ENCODE measurements around the gene ARPP19. TPM values are rescaled to one million over a fixed set of nuclear protein-coding genes. Genes with fewer than 3 reads are reported as not detected.

The ARPP19 gene
- total and polyA plus RNA-seq, 9 of the 15 experiments (the other 6 are each of a cell fraction or from before 2014, with no cell fraction given): 33.3 to 102 (median 60.5) TPM

- TF ChIP-seq CHD7 (IDR thresholded peaks at IDR 0.05; ENCODE audit: low read depth, low read length) (no peak), NRF1 (conservative IDR thresholded peaks at IDR 0.05 in 1 of 2, IDR thresholded peaks at IDR 0.05 in 1 of 2) (peak; percentile 33 to 51; a peak in 3 of 4 replicates), IRF1 (CRISPR knock-in tag; IDR thresholded peaks at IDR 0.05; ENCODE audit: borderline replicate concordance) (no peak), FUS (optimal IDR thresholded peaks at IDR 0.05; ENCODE audit: low read depth, low read length) (no peak), ZKSCAN1 (IDR thresholded peaks at IDR 0.05; ENCODE audit: low read depth, low read length) (no peak), CGGBP1 (CRISPR knock-in tag; IDR thresholded peaks at IDR 0.05) (no peak), SMAD2 (IDR thresholded peaks at IDR 0.05; ENCODE audit: low read depth, low read length) (no peak), SPI1 (IDR thresholded peaks at IDR 0.05; ENCODE audit: borderline replicate concordance, low read depth, low read length) (peak; percentile 97), EZH2 (IDR thresholded peaks at IDR 0.05; ENCODE audit: borderline replicate concordance, low read depth, low read length) (no peak), E2F4 (CRISPR knock-in tag; IDR thresholded peaks at IDR 0.05; ENCODE audit: low read depth) (peak; percentile 65; the same call in 1 of the 2 replicates), NUFIP1 (IDR thresholded peaks at IDR 0.05; ENCODE audit: partially characterized antibody) (no peak), ZNF76 (CRISPR knock-in tag; IDR thresholded peaks at IDR 0.05; ENCODE audit: borderline replicate concordance) (no peak), ZNF324 (CRISPR knock-in tag; IDR thresholded peaks at IDR 0.05) (no peak)
Observed at GRCh38 chr15:52568601-52569585, at the start of gene ARPP19 (continued).
